AG09309 (cell line): ENCODE measurements around the gene ZNHIT1.

ENCODE experiments used
- DNase-seq: peaks from one replicate; pipeline ENCODE4 v3.0.0-alpha.2; 2010; ENCODE audit warnings: low read depth
- H3K4me3 ChIP-seq: 2 replicates; pipeline ENCODE4 v1.5.1; 2011; ENCODE audit warnings: mild to moderate bottlenecking, low read depth, low read length, moderate library complexity; ENCODE audit not compliant: control insufficient read depth
- TF ChIP-seq, protein P1 (sequence below): IDR thresholded peaks from 2 replicates; pipeline ENCODE4 v1.5.1; 2011; ENCODE audit warnings: mild to moderate bottlenecking, low read depth, low read length, inconsistent platforms; ENCODE audit not compliant: insufficient read depth, control insufficient read depth; ENCODE audit errors: missing control alignments

Gene ZNHIT1

DNA sequence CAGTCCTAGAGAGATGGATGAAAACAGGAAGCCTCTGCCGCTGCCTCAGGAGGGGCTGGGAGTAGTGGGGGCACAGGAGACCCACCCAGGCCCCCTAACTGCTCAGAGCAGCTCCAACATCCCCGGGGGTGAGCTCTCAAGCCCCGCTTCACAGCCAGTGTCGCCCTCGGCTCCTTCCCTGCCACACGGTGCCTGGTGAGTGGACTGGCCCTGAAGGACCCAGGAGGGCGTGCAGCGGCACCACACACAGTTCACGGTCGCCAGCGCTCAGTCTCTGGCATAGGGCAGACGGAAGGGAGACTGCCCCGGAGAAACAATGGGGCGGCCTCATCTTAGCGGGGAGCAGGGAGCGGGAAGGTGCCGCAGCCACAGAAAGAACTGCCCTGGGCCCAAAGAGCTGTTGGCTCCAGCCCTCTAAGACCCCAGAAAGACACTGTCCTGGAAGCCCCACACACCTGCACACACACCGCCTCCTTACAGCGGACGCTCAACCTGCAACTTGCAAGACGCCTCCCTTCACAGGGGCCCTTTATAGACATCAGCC lies 18.4 kb downstream of the ZNHIT1 start:
- no peak overlapping the region for H3K4me3 ChIP-seq
- TF ChIP-seq, protein P1, sequence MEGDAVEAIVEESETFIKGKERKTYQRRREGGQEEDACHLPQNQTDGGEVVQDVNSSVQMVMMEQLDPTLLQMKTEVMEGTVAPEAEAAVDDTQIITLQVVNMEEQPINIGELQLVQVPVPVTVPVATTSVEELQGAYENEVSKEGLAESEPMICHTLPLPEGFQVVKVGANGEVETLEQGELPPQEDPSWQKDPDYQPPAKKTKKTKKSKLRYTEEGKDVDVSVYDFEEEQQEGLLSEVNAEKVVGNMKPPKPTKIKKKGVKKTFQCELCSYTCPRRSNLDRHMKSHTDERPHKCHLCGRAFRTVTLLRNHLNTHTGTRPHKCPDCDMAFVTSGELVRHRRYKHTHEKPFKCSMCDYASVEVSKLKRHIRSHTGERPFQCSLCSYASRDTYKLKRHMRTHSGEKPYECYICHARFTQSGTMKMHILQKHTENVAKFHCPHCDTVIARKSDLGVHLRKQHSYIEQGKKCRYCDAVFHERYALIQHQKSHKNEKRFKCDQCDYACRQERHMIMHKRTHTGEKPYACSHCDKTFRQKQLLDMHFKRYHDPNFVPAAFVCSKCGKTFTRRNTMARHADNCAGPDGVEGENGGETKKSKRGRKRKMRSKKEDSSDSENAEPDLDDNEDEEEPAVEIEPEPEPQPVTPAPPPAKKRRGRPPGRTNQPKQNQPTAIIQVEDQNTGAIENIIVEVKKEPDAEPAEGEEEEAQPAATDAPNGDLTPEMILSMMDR, result no peak
- no peak for DNase-seq

DNA sequence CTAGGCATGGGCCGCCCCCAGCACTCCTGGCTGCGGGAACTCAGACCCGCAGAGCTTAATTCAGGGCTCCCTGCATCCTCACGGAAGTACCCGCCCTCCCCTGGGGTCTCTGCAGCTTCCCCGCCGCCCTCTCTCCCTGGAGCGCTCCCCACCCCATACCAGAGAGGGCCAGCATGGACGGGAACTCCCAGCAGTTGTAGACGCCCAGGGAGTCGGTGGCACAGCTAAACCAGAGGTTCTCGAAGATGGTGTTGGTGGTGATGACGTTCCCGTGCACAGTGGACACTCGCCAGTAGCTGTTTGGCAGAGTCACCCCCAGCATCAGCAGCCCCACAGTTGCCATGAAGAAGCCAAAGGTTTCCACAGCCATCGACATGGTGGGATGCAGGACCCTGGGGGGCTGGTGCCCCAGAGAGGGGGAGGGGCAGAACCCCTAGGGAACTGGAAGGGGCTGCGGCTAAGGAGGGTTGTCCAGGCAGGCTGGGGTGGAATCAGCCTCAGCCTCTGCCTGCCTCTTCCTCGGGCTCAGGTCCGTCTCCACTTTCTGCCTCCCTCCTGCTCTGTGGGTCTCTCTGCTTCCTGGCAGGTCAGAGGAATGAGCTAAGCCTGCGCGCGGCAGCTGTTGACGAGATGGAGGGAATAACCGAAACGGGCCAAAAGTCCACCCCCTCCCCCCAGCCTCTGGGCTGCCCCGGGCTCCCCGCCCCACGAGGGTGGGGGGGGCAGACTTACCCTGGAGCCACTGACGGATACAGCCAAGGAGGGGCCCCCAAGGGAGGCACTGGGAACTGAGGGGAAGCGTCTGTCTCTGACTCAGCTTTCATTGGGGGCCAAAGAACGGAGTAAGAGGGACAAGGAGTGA lies 19.5 kb downstream of the ZNHIT1 start, which contains the start of gene CLDN15:
Gene CLDN15, minus strand, starts transcription at position 597 of the 862 bp plus-strand sequence. Its CDS starts 221 bp downstream, at position 376.
- TF ChIP-seq, protein P1, result no peak
- no peak within 1 kb of the TSS for H3K4me3 ChIP-seq
- no peak for DNase-seq

DNA sequence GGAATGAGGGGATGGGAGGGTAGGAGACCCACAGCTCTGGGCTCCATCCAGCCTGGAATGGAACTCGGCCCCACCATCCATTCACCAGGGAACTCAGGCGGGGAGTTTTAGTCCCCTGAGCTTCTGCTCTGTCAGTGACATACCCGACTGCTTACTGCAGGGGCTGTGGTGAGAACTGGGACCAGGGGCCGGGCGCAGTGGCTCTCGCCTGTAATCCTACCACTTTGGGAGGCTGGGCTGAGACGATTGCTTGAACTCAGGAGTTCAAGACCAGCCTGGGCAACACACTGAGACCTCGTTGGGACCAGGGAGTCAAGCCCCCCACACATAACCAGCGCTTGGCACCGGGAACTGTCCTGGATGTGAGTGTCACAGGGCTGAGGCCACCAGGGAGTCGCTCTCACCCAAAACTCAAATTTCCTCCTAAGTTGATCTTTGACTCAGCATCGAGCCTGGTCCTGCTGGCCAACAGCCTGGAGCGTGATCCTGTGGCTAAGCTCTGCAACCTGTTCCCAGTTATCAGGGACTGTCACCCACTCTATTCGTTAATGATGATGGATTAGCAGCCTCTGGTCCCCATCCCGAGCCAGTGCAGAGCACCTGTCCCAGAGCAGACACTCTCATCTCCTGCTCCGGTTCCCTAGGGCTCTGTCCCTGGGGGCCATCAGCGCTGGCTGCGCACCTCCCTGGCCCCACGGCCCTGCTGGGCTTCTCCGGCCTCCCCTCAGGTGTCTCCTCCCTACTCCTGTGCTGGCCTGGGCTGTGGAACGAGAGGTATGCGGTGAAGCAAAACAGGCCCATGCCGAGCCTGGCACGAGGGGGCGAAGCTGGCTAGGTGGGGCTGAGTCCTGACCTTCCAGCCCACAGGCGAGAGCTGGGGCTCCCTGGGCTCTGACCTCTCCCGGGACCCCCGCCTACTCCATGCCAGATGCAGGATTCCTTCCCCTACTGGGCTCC lies 20.5 kb downstream of the ZNHIT1 start:
- H3K4me3 ChIP-seq, result no peak overlapping the region
- TF ChIP-seq, protein P1, result no peak
- DNase-seq, result no peak

DNA sequence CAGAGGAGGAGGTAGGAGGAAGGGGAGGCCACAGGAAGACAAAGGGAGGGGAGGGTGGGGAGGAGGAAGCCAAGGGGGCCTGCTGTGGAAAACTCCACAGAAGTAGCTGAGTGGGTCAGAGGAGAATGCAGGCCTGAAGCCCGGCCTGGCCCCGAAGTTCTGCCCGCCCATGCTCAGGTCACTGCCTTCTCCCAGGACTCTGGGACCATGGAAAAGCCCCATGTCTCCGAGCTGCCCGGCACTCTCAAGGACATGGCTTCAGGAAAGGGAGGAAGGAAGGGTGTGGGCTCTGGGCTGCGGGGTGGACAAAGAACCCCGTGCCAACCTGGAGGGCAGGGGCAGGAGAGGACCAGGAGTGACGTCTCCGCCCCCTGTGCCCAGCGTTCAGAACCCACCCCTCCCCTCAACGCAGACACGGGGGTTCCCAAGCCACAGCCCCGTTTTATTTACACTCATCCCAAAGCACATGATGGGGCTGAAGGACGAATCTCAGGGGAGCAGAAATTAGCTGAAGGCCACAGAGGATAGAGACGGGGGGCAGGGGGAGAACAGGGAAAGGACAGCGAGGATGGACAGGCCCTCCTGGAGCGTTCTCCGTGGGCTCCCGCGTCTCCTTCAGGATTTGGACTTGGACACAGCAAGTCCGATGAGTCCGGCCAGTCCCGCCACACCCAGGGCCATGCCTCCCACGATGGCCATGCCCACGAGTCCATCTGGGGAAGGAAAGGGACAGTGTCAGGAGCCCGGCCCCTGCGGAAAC lies 21.4 kb downstream of the ZNHIT1 start:
- no peak for DNase-seq
- TF ChIP-seq, protein P1, result no peak
- no peak overlapping the region for H3K4me3 ChIP-seq

DNA sequence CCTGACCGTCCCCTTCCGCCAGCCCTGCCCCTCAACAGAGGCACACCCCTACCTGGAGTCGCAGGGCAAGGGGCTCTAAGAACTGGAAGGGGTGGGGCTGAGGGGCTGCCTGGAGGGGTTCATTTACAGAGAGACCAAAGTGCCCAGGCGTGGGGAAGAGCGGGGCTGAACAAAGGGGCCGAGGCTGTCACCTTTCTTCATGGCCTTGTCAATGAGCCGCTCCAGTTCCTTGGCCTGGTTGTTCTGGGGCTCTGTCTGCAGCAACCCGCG lies 21.9 kb downstream of the ZNHIT1 start:
- H3K4me3 ChIP-seq, result no peak overlapping the region
- DNase-seq, result no peak
- TF ChIP-seq, protein P1, result no peak
